Stimulated activated CD8-positive, alpha-beta memory T cell treated with anti-CD3 and anti-CD28 coated beads, Interleukin-2, amount 100 ng/mL, for 1 hour (primary cell): ENCODE data around the gene RO60.

Experiments
- DNase-seq, 2 donors: peaks; one replicate each; pipeline ENCODE4 v3.0.0-alpha.2; 2020; ENCODE audit warnings: low read depth in 2 of 2

RO60 gene

GRCh38 chr1:193108471-193108870 lies 49.1 kb downstream of the RO60 start:
- DNase-seq: no peak
